ENCODE results near the gene DAAM2. TPM values are rescaled to one million over a fixed set of nuclear protein-coding genes. Genes with fewer than 3 reads are reported as not detected.

Gene DAAM2
- polyA plus RNA-seq, 2 of the 4 experiments (the other 2 are of a cell fraction), result not detected

DNA sequence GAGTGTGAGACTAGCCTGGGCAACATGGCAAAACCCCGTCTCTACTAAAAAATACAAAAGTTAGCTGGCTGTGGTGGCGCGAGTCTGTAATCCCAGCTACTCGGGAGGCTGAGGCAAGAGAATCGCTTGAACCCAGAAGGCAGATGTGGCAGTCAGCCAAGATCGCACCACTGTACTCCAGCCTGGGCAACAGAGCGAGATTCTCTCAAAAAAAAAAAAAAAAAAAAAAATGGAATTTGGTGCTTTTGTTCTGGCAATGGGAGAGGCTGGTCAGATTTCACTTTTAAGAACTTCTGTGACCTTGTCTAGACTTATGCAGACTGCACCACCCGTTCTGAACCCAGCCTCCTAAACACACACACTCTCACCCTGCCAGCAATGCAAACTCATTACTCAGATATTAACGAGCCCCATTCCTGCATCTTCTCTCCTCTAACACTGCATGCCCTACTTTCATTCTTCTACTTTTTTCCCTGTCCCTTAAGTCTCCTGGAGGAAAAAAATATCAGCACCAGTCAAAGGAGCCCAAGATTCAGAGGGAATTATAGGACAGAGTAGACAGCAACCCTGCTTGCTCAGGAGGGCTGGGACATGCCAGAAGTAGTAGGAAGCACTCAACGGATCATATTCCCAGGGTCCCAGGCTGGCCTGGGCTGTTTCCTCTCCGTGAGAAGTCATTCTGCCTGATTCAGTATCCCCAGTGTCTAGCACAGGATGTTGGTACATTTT is 137.7 kb downstream of the DAAM2 start (continued):
- TF ChIP-seq, protein P1, sequence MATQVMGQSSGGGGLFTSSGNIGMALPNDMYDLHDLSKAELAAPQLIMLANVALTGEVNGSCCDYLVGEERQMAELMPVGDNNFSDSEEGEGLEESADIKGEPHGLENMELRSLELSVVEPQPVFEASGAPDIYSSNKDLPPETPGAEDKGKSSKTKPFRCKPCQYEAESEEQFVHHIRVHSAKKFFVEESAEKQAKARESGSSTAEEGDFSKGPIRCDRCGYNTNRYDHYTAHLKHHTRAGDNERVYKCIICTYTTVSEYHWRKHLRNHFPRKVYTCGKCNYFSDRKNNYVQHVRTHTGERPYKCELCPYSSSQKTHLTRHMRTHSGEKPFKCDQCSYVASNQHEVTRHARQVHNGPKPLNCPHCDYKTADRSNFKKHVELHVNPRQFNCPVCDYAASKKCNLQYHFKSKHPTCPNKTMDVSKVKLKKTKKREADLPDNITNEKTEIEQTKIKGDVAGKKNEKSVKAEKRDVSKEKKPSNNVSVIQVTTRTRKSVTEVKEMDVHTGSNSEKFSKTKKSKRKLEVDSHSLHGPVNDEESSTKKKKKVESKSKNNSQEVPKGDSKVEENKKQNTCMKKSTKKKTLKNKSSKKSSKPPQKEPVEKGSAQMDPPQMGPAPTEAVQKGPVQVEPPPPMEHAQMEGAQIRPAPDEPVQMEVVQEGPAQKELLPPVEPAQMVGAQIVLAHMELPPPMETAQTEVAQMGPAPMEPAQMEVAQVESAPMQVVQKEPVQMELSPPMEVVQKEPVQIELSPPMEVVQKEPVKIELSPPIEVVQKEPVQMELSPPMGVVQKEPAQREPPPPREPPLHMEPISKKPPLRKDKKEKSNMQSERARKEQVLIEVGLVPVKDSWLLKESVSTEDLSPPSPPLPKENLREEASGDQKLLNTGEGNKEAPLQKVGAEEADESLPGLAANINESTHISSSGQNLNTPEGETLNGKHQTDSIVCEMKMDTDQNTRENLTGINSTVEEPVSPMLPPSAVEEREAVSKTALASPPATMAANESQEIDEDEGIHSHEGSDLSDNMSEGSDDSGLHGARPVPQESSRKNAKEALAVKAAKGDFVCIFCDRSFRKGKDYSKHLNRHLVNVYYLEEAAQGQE (IDR thresholded peaks at IDR 0.05), result no peak
- TF ChIP-seq FOSB (CRISPR knock-in tag; IDR thresholded peaks at IDR 0.05), result no peak
- no peak for TF ChIP-seq SMC3 (IDR thresholded peaks at IDR 0.05)
- TF ChIP-seq RARB (CRISPR knock-in tag; IDR thresholded peaks at IDR 0.05), result no peak
- TF ChIP-seq, protein P2, sequence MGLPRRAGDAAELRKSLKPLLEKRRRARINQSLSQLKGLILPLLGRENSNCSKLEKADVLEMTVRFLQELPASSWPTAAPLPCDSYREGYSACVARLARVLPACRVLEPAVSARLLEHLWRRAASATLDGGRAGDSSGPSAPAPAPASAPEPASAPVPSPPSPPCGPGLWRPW (IDR thresholded peaks at IDR 0.05), result no peak
- TF ChIP-seq, protein P3, sequence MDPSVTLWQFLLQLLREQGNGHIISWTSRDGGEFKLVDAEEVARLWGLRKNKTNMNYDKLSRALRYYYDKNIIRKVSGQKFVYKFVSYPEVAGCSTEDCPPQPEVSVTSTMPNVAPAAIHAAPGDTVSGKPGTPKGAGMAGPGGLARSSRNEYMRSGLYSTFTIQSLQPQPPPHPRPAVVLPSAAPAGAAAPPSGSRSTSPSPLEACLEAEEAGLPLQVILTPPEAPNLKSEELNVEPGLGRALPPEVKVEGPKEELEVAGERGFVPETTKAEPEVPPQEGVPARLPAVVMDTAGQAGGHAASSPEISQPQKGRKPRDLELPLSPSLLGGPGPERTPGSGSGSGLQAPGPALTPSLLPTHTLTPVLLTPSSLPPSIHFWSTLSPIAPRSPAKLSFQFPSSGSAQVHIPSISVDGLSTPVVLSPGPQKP (IDR thresholded peaks at IDR 0.05; ENCODE audit: low read depth, low read length), result no peak
- TF ChIP-seq, protein P4, sequence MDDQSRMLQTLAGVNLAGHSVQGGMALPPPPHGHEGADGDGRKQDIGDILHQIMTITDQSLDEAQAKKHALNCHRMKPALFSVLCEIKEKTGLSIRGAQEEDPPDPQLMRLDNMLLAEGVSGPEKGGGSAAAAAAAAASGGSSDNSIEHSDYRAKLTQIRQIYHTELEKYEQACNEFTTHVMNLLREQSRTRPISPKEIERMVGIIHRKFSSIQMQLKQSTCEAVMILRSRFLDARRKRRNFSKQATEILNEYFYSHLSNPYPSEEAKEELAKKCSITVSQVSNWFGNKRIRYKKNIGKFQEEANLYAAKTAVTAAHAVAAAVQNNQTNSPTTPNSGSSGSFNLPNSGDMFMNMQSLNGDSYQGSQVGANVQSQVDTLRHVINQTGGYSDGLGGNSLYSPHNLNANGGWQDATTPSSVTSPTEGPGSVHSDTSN (IDR thresholded peaks at IDR 0.05), result no peak
- TF ChIP-seq RFX5 (IDR thresholded peaks at IDR 0.05), result no peak

DNA sequence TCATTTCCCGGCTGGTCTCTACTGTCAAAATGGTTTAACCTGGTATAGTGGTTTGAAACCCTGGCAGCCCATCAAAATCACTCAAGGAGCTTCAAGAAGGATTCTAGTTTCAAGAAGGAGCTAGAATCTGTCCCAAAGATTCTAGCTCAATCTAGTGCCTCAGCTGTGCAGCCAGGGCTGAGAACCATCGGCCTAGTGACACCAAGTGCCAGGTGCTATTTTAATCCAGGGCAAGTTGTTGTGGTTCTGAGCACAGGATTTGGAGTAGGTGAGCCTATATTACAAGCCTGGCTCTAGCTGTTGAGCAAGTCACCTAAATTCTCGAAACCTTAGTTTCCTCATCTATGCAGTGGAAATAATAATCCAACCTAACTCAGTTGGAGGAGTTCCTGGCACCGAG is 138.4 kb downstream of the DAAM2 start:
- no peaks in the 10 kb centered on the region for H3K9me3 ChIP-seq
- ChIA-PET CTCF (no interaction called here), POLR2A (no interaction called here)
- H3K4me3 ChIP-seq, result no peak overlapping the region
- no peak for ATAC-seq
- TF ChIP-seq RNF2 (IDR thresholded peaks at IDR 0.05; ENCODE audit: borderline replicate concordance, low read depth), result no peak
- no peak for TF ChIP-seq CBX2 (IDR thresholded peaks at IDR 0.05; ENCODE audit: borderline replicate concordance, low read depth)
- no peak for TF ChIP-seq RCOR1 (IDR thresholded peaks at IDR 0.05; ENCODE audit: low read depth, low read length)
- no peak for TF ChIP-seq RFX5 (IDR thresholded peaks at IDR 0.05)
- FAIRE-seq, result no peak
- WGBS (ENCODE audit: missing lambda C conversion rate), result 54% methylated on average over 3 of the region's 4 CpGs
- no peaks in the 10 kb centered on the region for H3K4me1 ChIP-seq
- no peak overlapping the region for H3K27ac ChIP-seq
- H3K4me2 ChIP-seq, result no peak overlapping the region
- DNase-seq (ENCODE audit: low read depth in 1 of 2, low spot score in 1 of 2), result no peak

DNA sequence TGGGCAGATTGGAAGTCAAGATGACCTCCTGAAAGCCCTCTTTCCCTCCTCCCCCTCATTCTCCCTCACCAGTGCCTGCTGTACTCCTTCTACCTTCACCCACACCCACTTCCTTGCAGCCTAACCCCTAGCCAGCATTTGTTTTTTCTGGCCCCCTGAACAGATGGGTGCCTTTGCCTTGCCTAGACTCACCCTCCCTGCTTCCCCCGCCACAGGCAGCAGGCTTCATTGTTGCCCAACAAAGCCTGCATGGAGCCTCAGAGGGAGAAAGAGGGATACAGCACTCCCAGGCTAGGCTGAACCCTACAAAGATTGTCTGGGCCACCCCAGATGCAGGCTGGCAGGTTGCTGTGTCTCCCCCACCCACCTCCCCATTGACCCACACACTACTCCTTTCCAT is 139.4 kb downstream of the DAAM2 start:
- no peaks in the 10 kb centered on the region for H3K9me3 ChIP-seq
- CTCF ChIA-PET, result interaction anchor here (1.2 kb wide), 1 partner anchor 12 kb away, joined by 4 read pairs; no protein-coding TSS in a partner anchor
- no peak for FAIRE-seq
- DNase-seq (ENCODE audit: low read depth in 1 of 2, low spot score in 1 of 2), result no peak
- ATAC-seq, result no peak
- H3K27ac ChIP-seq, result no peak overlapping the region
- POLR2A ChIA-PET, result no interaction called here
- H3K4me2 ChIP-seq, result no peak overlapping the region
- no peak overlapping the region for H3K4me3 ChIP-seq
- 67% methylated on average over 1 of the region's 1 CpG for WGBS (ENCODE audit: missing lambda C conversion rate)
- no peak for TF ChIP-seq KDM5A (IDR thresholded peaks at IDR 0.05)
- TF ChIP-seq, protein P3 (IDR thresholded peaks at IDR 0.05; ENCODE audit: low read depth, low read length), result no peak
- no peak for TF ChIP-seq GATA3 (IDR thresholded peaks at IDR 0.05; ENCODE audit: borderline replicate concordance)
- no peaks in the 10 kb centered on the region for H3K4me1 ChIP-seq
